ENCODE results near the gene CDK6.

The CDK6 gene

GRCh38 chr7:92730808-92731207 is 105.6 kb downstream of the CDK6 start:
- no peak for DNase-seq

DNA sequence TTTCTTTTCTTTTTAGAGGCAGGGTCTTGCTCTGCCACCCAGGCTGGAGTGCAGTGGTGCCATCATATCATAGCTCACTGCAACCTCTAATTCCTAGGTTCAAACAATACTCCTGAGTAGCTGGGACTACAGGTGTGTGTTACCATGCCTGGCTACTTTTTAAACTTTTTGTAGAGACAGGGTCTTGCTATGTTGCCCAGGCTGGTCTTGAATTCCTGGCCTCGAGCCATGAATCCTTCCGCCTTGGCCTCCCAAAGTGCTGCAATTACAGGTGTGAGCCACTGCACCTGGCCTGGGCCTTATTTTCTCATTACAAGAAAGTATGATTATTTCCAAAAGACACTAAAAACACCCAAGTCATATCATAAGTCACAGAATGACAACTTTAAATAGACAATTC is 106.6 kb downstream of the CDK6 start:
- no peak for DNase-seq

GRCh38 chr7:92729172-92729571 is 107.2 kb downstream of the CDK6 start:
- DNase-seq: no peak

DNA sequence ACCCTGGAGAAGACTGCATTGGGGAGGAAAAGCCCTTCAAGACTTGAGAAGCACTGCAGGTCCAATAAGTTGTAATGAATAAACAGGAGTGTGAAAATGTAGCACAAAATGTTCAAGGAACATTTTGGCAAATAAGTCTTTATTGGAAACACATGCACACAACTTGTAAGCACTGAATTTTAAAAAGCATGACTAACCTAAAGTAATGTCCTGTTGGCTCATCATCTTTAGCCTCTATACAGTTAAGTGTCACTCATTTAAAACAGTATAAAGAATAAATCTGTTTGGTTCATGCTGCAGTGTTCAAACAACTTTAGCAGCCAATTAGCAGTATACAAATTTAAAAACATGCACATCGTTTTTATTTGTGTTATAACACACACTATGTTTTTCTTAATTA is 108.6 kb downstream of the CDK6 start:
- no peak for DNase-seq

DNA sequence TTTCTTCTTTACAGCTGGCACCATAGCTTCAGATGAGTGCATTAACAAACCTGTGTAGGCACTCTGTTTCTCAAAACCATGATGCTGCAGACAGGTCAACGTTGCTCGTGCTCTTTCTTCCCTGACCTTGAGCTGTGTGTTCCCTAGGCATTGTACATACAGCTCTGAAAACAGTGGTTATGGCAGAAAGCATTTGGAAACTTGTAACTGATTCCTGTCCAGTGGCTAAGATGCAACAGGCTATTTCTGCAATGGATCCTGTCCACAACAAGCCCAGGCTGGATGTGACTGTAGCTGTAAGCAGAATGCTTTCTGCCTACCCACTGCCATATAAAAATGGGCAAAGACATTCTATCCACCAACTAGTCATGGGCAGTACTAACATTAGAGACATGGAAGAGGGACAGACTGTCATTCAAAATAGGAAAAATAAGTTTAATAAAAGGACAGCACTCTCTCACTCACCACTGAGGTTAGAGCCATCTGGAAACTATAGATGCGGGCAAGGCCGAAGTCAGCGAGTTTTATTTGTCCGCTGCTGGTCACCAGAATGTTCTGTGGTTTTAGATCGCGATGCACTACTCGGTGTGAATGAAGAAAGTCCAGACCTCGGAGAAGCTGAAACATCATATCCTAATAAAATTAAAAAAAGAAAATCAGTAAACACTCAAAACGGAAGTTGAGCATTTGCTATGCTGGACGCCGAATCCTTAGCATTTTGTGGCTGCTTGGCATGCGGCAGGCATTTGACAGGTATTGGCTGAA is 111.0 kb downstream of the CDK6 start:
- no peak for DNase-seq

DNA sequence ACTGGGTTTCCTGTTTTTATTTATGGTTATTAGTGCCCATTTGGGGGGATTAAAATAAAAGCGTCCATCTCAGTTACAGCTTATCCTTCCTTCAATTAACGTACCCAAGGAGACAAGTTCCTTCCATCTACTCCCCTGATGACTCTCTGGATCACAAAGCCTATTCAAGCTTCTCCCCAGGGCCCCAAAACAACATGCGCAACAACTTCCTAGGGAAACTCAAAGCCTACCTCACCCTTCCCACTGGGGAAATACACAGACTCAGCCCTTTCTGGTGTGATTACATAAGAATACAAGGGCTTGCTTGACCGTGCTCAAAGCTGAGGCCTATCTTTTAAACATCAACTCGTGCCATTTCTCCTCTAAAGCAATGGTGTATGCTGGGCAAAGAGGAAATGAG is 112.4 kb downstream of the CDK6 start:
- no peak for DNase-seq

DNA sequence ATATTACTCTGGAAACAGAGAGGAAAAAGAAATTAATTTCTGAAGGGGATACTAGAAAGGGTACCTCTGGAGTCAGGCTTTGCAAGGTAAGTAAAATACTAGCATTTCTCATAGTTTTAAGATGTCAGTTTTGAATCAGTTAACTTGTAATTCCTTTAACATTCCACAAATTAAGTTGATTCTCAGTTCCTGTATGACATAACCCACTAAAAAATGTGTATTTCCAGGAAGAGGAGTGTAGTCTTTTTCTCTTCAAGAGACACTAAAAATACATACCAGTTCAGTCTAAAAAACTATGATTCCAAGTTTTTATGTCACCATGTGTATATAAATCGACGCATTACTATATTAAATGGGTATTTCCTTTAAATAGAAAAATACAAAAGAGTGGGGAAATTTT is 113.2 kb downstream of the CDK6 start:
- DNase-seq: no peak

DNA sequence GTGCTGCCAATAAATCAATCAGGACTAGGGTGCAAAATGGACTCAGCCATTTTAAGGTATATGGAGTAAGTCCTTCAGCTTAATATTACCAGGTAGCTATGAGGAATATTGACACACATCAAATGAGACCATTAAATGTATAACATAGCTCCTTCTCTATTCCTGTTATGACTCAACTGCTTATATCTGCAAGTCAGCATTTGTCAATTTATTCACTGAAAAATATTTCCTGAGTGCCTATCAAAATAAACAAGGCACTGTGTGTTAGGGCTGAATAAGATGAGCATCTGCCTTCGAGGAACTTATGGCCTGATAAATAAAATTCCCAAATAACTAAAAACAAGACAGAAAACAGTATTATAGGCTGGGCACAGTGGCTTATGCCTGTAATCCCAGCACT is 113.8 kb downstream of the CDK6 start:
- no peak for DNase-seq

DNA sequence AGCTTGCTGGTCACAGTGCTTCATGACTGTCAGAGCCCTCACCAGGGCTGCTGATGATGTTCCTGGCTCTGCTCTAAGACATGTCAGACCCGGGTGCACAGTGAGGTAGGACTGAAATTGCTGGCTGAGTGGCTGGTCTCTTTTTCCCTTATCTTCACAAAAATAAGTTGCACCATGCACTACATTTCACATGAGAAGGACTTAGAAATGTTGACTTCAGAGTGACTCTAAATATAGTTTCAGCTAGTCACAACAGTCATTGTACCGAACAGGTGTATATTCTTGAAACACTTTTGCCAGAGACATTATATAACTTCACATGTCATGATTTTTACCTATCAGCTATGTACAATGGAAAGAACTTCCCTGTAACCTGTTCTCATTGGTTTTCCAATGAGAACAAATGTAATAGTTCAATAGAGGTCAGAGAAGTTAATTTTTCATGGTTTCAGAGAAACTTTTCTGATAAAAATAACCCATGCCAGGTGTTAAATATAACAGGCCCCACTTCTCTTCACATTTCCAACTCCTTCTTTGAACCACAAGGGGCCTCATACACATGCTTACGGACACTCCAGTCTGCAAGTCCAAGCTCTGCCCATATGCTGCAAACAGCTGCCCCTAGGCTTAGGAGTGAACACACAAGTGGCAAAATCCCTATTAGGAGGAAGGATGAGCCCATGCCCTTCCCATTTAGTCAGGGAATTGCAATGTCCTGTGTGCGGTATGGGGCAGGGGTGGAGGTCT is 115.6 kb downstream of the CDK6 start:
- no peak for DNase-seq

- peak; percentile 84 for DNase-seq
Measured at GRCh38 chr7:92717993-92718716, 118.2 kb downstream of the CDK6 start.

- DNase-seq: no peak
Measured at GRCh38 chr7:92717623-92717992, 118.8 kb downstream of the CDK6 start.

DNA sequence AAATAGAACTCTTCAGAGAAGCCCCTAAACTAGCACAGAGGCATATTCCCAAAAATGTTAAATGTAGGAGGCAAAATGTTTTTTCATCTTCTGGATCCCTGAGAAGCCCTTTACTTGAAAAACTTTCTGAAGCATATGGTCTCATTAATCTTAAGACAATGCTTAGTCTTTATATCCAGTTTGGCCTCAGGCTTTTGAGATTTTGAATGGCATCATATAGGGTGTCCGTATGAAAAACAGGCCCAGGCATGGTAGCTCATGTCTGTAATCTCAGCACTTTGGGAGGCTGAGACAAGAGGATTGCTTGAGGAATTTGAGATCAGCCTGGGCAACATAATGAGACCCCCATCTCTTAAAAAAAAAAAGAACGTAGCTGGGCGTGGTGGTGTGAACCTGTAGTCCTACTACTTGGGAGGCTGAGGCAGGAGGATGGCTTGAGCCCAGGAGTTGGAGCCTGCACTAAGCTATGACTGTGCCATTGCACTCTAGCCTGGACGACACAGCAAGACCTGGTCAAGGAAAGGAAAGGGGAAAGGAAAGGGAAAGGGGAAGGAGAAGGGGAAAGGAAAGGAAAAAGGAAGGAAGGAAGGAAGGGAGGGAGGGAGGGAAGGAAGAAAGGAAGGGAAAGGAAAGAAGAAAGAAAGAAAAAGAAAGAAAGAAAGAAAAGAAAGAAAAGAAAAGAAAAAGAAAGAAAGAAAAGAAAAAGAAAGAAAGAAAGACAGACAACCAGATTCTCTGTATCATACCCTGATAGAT is 119.4 kb downstream of the CDK6 start:
- DNase-seq: no peak

- DNase-seq: no peak
Measured at GRCh38 chr7:92715963-92716362, 120.4 kb downstream of the CDK6 start.

DNA sequence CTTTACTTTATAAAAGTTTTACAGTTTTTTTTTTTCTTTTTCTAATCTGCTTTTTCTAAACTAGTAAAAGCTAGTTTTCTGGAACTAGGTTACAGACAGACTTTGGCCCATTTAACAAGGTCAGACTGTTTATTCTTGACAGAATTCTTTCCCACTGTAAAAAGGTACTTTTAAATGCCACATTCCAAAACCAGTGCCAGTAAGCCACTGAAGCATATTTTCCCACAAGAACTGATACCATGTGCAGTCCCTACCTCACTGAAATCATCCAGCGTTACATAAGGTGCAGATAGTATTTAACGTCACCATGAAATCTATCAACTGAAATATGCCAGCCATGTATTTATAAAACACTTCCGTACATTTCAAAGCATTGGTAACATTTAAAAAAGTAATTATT is 121.6 kb downstream of the CDK6 start:
- DNase-seq: no peak

- no peak for DNase-seq
Measured at GRCh38 chr7:92714280-92714679, 122.1 kb downstream of the CDK6 start.

- no peak for DNase-seq
Measured at GRCh38 chr7:92709912-92710311, 126.5 kb downstream of the CDK6 start.

GRCh38 chr7:92709150-92709549 is 127.2 kb downstream of the CDK6 start:
- no peak for DNase-seq

DNA sequence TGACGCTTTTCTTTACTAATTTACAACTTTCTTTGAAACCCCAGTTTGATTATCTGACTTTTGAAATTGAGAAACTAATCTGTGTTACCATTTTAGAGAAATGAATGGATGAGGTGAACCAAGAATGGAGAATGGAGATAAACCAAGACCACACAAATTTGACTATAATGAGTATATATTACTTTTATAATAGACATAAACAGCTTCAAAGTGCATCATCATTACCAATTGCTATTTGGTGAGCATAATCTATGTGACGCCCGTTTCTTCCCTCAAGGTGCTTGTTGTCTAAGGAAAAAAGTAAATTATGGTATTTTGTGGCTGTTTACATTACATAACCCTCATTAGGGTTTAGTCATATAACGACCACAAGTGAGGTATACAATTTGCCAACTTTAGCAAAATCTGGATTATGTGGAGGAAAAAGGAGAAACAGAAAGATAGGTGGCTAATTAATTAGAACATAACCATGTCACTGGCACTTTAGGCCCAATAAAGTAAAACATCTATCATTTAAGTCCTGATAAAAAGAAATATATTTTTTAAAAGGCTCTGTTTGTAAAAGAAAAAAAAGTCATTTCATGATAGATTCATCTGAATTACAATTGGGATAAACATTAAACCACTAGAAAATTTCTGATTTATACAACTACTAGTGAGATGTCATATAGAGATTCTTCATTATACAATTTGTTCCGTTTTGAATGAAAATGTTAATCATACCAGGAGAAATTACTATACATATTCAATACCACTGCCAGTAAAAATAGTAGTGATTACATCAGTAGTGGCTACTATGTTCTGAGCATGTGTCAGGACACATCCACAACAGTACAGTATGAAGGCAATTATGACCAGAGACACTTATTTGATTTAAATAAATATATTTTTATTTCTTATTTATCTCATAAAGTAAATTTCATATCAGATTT is 128.0 kb downstream of the CDK6 start:
- DNase-seq: no peak

DNA sequence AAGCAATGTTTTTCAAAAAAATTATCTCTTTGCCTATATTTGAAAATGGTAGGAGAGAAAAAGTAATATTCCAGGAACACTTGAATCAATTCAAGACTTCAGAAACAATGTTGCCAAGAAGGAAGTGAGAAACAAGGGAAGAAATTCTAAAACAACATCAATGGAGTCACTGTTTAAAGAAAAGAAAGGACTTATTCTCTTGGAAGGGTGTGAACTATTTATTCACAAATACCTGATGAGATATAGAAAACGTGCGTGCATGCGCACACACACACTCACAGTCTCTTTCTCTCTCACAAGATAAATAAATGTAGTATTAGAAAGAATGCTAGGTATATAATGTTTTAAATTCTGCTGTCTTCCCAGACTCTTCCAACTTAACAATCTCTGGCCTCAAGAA is 128.9 kb downstream of the CDK6 start:
- DNase-seq: no peak

DNA sequence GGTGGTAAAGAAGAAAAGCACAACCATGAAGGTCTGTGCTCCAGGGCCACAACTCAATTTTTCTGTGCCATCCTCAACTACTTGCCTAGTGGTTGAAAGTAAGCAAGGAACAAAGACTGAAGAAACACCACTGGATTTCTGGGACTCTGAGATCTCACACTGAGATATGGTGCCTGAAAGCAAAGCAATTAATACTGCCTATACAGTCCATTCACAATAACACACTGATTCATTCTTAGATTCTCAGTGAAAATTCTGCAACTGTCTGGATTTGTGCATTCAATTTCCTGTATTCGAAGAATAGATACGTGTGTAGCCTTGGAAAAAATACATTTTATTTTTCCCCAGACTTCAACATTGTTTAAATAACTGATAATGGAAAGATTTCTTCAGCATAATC is 129.8 kb downstream of the CDK6 start:
- DNase-seq: no peak

DNA sequence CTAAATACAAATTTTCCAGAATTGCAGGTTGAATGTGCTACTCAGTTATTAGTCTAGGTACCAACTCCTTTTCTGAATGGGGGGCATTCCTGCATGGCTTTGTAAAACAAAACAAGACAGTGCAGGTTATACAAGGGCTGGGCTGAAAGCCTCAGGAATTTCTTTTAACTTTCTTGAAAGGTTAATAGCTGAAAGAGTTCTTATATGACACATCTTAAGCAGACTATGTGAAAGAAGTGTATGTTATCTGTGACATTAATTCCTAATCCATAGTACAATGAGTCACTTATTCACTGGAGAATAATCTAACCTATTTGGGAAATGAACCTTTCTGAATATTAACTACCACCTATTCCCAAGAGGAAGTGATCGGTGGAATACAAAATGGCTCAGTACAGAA is 130.5 kb downstream of the CDK6 start:
- no peak for DNase-seq

DNA sequence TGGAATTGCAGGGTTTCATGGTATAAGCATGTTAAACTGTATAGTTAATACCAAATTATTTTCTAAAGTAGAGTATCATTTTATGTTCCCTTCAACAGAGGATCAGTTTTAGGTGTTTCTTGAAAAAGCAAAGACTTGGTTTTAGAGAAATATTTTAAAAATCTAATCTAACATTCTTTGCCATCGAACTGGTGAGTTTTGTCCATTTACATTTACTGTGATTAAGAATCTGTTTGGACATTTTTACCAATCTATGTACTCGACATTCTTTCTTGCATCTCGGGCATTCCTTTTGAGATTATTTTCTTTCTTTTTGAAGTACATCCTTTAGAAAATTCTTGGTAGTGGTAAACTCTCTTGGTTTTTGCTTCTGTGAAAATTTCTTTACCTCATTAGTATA is 131.5 kb downstream of the CDK6 start:
- no peak for DNase-seq

Measured in NCI-H2029 (cell line).